BJ (cell line): ENCODE results near the gene LRRC42. TPM values are rescaled to one million over a fixed set of nuclear protein-coding genes. Genes with fewer than 3 reads are reported as not detected.

Experiments used
- CTCF ChIA-PET: fragments of 350-600 bp; formaldehyde crosslinking; extraction: SDS; loops from one replicate; lab custom pipeline; 2021; ENCODE audit warnings: antibody characterized with exemption, inconsistent platforms; lab: Yijun Ruan, JAX
- POLR2A ChIA-PET: fragments of 300-600 bp; sonication (Branson Sonifier 250); formaldehyde crosslinking; extraction: SDS; loops from one replicate; lab custom pipeline; 2021; ENCODE audit warnings: antibody characterized with exemption; lab: Charles Lee
- DNase-seq: peaks from one replicate; pipeline ENCODE4 v3.0.0-alpha.2; 2011; ENCODE audit warnings: low read depth
- H3K27me3 ChIP-seq: 2 replicates; pipeline ENCODE4 v1.6.0; 2011; ENCODE audit warnings: low read length; ENCODE audit not compliant: control insufficient read depth, insufficient read depth
- H3K36me3 ChIP-seq: 2 replicates; pipeline ENCODE4 v1.5.1; 2011; ENCODE audit warnings: low read length; ENCODE audit not compliant: control insufficient read depth, insufficient read depth
- H3K4me3 ChIP-seq: 2 replicates; pipeline ENCODE4 v1.5.1; 2011; ENCODE audit warnings: low read depth, mild to moderate bottlenecking, control low read depth, low read length
- polyA plus RNA-seq: library from polyadenylated mRNA; depleted of rRNA; stranded (reverse); fragments of >200 nt; gene quantifications from 2 replicates; pipeline ENCODE4 v1.2.3, GENCODE V29; 2011
- TF ChIP-seq, protein P1 (sequence below): IDR thresholded peaks from 2 replicates; pipeline ENCODE4 v1.5.1; 2011; ENCODE audit warnings: low read depth, mild to moderate bottlenecking, control low read depth, inconsistent platforms, low read length, moderate library complexity; ENCODE audit not compliant: insufficient read depth

Gene LRRC42
- polyA plus RNA-seq, 1 experiment, result 52.9 TPM

DNA sequence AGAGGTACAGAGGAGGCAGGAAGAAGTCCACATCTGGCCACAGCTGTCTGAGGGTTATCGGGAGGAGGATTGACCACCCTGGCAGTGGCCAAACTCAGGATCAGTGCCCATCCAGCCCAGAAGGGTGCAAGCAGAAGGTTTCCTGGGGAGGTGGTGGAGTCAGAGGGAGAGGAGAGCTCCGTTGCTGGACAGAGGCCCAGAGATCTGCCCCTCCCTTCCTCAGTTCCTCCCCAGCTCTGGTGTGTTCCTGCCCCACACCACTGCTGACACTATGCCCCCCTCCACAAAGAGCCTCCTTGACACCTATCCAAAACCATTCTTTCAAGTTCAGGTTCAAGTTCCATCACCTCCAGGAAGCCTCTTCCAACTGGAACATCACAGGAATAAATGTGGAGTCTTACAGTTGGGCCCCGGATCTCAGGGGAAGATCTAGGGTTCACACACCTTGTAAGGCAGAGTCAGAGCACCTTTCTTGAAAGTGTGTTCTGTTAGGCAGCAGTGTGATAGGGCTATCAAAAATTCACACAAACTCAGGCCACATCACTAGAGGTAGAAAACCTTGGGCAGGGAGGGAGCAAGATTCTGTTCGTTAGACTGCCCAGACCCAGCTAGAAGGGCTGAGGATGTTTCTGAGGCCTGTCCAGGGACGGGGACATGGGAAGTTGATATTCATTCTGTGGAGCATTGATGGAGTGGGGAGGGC lies 64.4 kb downstream of the LRRC42 start:
- ChIA-PET CTCF (interaction anchor here (1.5 kb wide), 1 partner anchor 22 kb away, joined by 4 read pairs; no protein-coding TSS in a partner anchor), POLR2A (no interaction called here)
- no peak for DNase-seq
- TF ChIP-seq, protein P1, sequence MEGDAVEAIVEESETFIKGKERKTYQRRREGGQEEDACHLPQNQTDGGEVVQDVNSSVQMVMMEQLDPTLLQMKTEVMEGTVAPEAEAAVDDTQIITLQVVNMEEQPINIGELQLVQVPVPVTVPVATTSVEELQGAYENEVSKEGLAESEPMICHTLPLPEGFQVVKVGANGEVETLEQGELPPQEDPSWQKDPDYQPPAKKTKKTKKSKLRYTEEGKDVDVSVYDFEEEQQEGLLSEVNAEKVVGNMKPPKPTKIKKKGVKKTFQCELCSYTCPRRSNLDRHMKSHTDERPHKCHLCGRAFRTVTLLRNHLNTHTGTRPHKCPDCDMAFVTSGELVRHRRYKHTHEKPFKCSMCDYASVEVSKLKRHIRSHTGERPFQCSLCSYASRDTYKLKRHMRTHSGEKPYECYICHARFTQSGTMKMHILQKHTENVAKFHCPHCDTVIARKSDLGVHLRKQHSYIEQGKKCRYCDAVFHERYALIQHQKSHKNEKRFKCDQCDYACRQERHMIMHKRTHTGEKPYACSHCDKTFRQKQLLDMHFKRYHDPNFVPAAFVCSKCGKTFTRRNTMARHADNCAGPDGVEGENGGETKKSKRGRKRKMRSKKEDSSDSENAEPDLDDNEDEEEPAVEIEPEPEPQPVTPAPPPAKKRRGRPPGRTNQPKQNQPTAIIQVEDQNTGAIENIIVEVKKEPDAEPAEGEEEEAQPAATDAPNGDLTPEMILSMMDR, result no peak
- no peak overlapping the region for H3K4me3 ChIP-seq
- H3K27me3 ChIP-seq, result peaks cover 30% of the 10 kb centered on the region
- H3K36me3 ChIP-seq, result no peaks in the 10 kb centered on the region

DNA sequence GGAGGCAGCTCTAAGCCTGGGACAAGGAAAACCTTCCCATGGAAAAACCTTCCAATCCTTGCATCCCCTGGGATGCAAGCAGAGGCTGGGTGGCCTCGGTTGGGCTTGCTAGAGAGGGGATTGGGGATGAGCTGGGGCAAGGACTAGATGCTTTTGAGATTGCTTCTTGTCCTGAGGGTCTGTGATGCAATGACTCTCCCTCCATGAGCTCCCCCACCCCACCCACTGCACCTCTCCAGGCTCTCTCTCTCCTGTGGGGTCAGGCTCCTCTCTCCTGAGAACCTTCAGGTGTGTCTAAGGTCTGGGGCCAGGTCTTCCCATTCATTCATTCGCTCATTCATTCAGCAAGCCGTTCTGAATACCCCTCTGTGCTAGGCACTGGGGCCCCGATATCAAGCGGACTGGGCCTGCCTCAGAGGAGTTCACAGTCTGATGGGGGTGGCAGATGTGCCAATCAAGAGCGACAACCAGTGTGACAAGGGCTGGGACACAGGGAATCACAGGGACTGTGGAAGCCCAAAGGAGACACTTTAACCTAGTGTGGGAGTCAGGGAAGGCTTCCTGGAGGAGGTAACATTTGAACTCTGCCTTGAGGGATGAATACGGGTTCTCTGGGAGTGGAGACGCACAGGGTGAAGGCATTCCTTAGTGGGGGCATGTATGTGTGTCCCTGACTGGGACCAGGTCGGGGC lies 65.3 kb downstream of the LRRC42 start:
- Histone ChIP-seq H3K27me3 (peaks cover 25% of the 10 kb centered on the region), H3K4me3 (no peak overlapping the region), H3K36me3 (no peaks in the 10 kb centered on the region)
- ChIA-PET POLR2A (no interaction called here), CTCF (interaction anchor here (1.5 kb wide), 1 partner anchor 23 kb away, joined by 4 read pairs; no protein-coding TSS in a partner anchor)
- TF ChIP-seq, protein P1, result no peak
- no peak for DNase-seq

DNA sequence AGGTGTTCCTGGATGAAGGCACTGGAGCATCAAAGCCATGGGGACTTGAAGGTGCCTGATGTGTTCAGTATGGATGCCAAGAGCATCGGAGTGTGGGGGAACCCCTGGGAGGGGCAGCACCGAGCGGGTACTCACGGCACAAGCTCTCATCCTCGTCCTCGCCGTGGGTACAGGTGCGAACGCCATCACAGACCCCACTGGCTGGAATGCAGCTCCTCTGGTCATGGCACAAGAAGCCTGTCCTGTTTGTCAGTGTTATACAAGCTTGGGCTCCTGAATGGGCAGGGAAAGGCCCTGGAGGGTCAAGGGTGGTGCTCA lies 65.8 kb downstream of the LRRC42 start:
- POLR2A ChIA-PET, result no interaction called here
- Histone ChIP-seq H3K4me3 (no peak overlapping the region), H3K27me3 (peaks cover 25% of the 10 kb centered on the region), H3K36me3 (no peaks in the 10 kb centered on the region)
- TF ChIP-seq, protein P1, result no peak
- DNase-seq, result no peak
- CTCF ChIA-PET, result interaction anchor here (1.5 kb wide), 1 partner anchor 23 kb away, joined by 4 read pairs; no protein-coding TSS in a partner anchor

DNA sequence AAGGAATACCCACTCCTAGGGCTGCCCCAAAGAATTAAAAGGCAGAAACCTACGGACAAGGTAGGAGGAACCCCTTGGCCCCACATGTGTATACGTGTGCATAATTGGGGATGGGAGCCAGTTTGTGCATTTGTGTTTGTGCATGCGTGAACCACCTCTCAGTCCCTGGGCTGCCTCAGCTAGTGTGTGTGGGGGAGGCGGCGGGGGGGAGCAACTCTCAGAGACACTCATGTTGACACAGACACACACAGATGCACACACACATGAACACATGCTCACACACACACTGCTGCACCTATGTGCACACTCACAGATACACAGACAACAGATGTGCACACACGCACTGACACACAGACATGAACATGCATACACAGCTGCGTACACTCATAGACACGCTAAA lies 66.7 kb downstream of the LRRC42 start:
- H3K27me3 ChIP-seq, result peaks cover 28% of the 10 kb centered on the region
- CTCF ChIA-PET, result no interaction called here
- no peak overlapping the region for H3K4me3 ChIP-seq
- DNase-seq, result no peak
- POLR2A ChIA-PET, result no interaction called here
- TF ChIP-seq, protein P1, result no peak
- no peaks in the 10 kb centered on the region for H3K36me3 ChIP-seq

DNA sequence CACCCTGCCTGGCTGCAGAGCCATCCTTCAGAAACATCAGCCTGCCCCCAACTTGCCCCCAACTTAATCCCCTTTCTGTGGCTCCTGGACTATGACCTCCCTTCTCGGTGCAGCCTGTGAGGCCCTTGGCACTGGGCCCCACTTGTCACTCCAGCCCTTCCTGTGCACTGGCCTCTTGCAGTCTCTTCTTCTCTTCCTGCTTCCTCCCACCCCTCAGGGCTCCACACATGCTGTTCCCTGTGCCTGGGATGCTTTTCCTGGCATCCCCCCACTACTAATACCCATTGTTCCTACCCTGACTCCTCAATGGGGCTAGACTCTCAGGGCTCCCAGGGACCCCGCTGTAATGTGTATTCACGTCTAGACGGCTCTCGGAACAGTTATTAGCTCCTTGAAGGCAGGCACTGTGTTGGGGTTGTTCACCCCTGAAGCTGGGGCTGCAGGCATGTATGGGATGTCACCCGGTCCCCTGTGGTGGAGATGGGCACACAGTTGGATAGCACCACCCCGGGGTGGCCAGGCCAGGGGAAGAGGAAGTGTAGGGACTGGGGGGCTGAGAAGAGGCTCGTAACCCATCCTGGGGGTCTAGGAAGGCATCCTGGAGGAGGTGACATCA lies 67.4 kb downstream of the LRRC42 start:
- POLR2A ChIA-PET, result no interaction called here

More for the DNA sequence above, 67.4 kb downstream of the LRRC42 start:
- no peak overlapping the region for H3K4me3 ChIP-seq
- H3K36me3 ChIP-seq, result no peaks in the 10 kb centered on the region
- CTCF ChIA-PET, result interaction anchor here (1.1 kb wide), 1 partner anchor 31 kb away, joined by 3 read pairs; no protein-coding TSS in a partner anchor
- TF ChIP-seq, protein P1, result no peak
- no peak for DNase-seq
- peaks cover 29% of the 10 kb centered on the region for H3K27me3 ChIP-seq
